H1 (cell line): ENCODE results near the gene SIN3B. TPM values are rescaled to one million over a fixed set of nuclear protein-coding genes. Genes with fewer than 3 reads are reported as not detected.

Experiments used
- CBX5 ChIP-seq: fragments of 300-800, 300-1000 bp; sonication (generic); IDR thresholded peaks from 2 replicates; pipeline ENCODE4 v1.7.1; 2016; ENCODE audit warnings: antibody characterized with exemption, low read length, low read depth
- PHF8 ChIP-seq: fragments of 200-600 bp; sonication (generic); conservative IDR thresholded peaks from 2 replicates; pipeline ENCODE4 v1.7.1; 2012; ENCODE audit warnings: low read depth, mild to moderate bottlenecking, inconsistent platforms, low read length, moderate library complexity
- SRF ChIP-seq: IDR thresholded peaks from 2 replicates; pipeline ENCODE4 v1.6.1; 2011; ENCODE audit warnings: mild to moderate bottlenecking, low read depth, low read length, moderate library complexity
- SUZ12 ChIP-seq: fragments of 200-600 bp; sonication (generic); IDR thresholded peaks from 2 replicates; pipeline ENCODE4 v1.6.1; 2012; ENCODE audit warnings: mild to moderate bottlenecking, inconsistent platforms, low read length, moderate library complexity, mixed read lengths
- polyA plus RNA-seq, 7 experiments: library from polyadenylated mRNA; depleted of rRNA in 3 of 7; stranded (reverse) in 5 of 7; unstranded in 2 of 7; fragments of >200 nt in 5 of 7; fragments of 200-250 nt in 2 of 7; gene quantifications; 1 replicate in 5 of 7; 2 replicates in 1 of 7; 4 replicates in 1 of 7; pipeline versions ENCODE4 v1.2.1 to v1.2.3, GENCODE V29; 2011 to 2013; ENCODE audit warnings: missing spikeins in 2 of 7, mixed read lengths in 2 of 7
- total RNA-seq: library from RNA; stranded (reverse); fragmentation: NEBNext Ultra II Directional; extraction: Animal tissue kit (Norgen Biotek cat#: 25700); gene quantifications from 2 replicates; pipeline ENCODE4 v1.2.1, GENCODE V29; 2021

SIN3B gene
- total and polyA plus RNA-seq, 2 of the 8 experiments (the other 6 are each of a cell fraction or from before 2014, with no cell fraction given): 29.5 to 71.1 TPM

GRCh38 chr19:16837035-16837362 is 7.8 kb downstream of the SIN3B start (continued):
- TF ChIP-seq SRF (no peak), PHF8 (no peak), CBX5 (no peak), SUZ12 (no peak)
